ENCODE data around the gene ARID1B. TPM values are rescaled to one million over a fixed set of nuclear protein-coding genes. Genes with fewer than 3 reads are reported as not detected.

Gene ARID1B
- total and polyA plus RNA-seq, 12 donors: 13.3 to 85.6 (median 50.9) TPM

GRCh38 chr6:156994215-156995076 is 217.3 kb downstream of the ARID1B start:
- Histone ChIP-seq H3K27me3 (no peaks in the 10 kb centered on the region), H3K4me3 (no peak overlapping the region), H3K9me3 (replicated peaks in 1 of 3) (no peaks in the 10 kb centered on the region), H3K4me1 (replicated peaks in 1 of 2) (peaks cover 10 to 24% of the 10 kb centered on the region in 2 donors), H3K27ac (no peak overlapping the region), H3K36me3 (replicated peaks in 1 of 2) (no peaks in the 10 kb centered on the region)
- intact Hi-C loops (cut with DNase I): no loop called here
- no peak for TF ChIP-seq POLR2A (IDR thresholded peaks at IDR 0.05)
- TF ChIP-seq CTCF (IDR thresholded peaks at IDR 0.05): no peak
- no peak for DNase-seq
- 71 to 80% (median 76%) methylated on average over 11 to 13 of the region's 13 CpGs for WGBS, 4 donors

GRCh38 chr6:156995502-156995901 is 218.3 kb downstream of the ARID1B start:
- DNase-seq: no peak
- Histone ChIP-seq H3K27ac (no peak overlapping the region), H3K9me3 (replicated peaks in 1 of 3) (no peaks in the 10 kb centered on the region), H3K36me3 (replicated peaks in 1 of 2) (no peaks in the 10 kb centered on the region), H3K27me3 (no peaks in the 10 kb centered on the region), H3K4me1 (replicated peaks in 1 of 2) (peaks cover 10 to 24% of the 10 kb centered on the region in 2 donors), H3K4me3 (no peak overlapping the region)
- 87 to 93% (median 91%) methylated on average over 5 of the region's 5 CpGs for whole genome bisulfite sequencing, 4 donors
- TF ChIP-seq POLR2A (IDR thresholded peaks at IDR 0.05): no peak
- TF ChIP-seq CTCF (IDR thresholded peaks at IDR 0.05): no peak
- intact Hi-C loops (cut with DNase I): no loop called here

- WGBS, 4 donors: 92 to 100% (median 99%) methylated on average over 2 of the region's 2 CpGs
- Histone ChIP-seq H3K9me3 (replicated peaks in 1 of 3) (no peaks in the 10 kb centered on the region), H3K4me3 (no peak overlapping the region), H3K4me1 (replicated peaks in 1 of 2) (peaks cover 10 to 24% of the 10 kb centered on the region in 2 donors), H3K27ac (no peak overlapping the region), H3K36me3 (replicated peaks in 1 of 2) (no peaks in the 10 kb centered on the region), H3K27me3 (no peaks in the 10 kb centered on the region)
- TF ChIP-seq CTCF (IDR thresholded peaks at IDR 0.05) (no peak), POLR2A (IDR thresholded peaks at IDR 0.05) (no peak)
- intact Hi-C loops (cut with DNase I): no loop called here
- no peak for DNase-seq
Measured at GRCh38 chr6:156996265-156996664, 219.1 kb downstream of the ARID1B start.

- no peak overlapping the region for H3K4me3 ChIP-seq
- no peak overlapping the region for H3K27ac ChIP-seq
- TF ChIP-seq POLR2A (IDR thresholded peaks at IDR 0.05) (no peak), CTCF (IDR thresholded peaks at IDR 0.05) (no peak)
- intact Hi-C loops (cut with DNase I): no loop called here
- H3K9me3 ChIP-seq (replicated peaks in 1 of 3): no peaks in the 10 kb centered on the region
- DNase-seq: no peak
- 96 to 100% (median 97%) methylated on average over 7 of the region's 7 CpGs for WGBS, 4 donors
- H3K4me1 ChIP-seq (replicated peaks in 1 of 2): peaks cover 0 to 6% of the 10 kb centered on the region in 2 donors
- no peaks in the 10 kb centered on the region for H3K27me3 ChIP-seq
- H3K36me3 ChIP-seq (replicated peaks in 1 of 2): no peaks in the 10 kb centered on the region
Measured at GRCh38 chr6:156998794-156999330, 221.7 kb downstream of the ARID1B start.

Data from adrenal gland (tissue), 12 donors.